Measurements from ENCODE around the gene MS4A13.

GRCh38 chr11:60482361-60482760, 32.8 kb upstream of the MS4A13 start:
- TF ChIP-seq CTCF (conservative IDR thresholded peaks at IDR 0.05 in 1 of 2, IDR thresholded peaks at IDR 0.05 in 1 of 2; ENCODE audit: extremely low read depth in 1 of 2, insufficient read depth in 1 of 2, low read depth in 1 of 2, low read length in 2 of 2) (no peak), EZH2 (IDR thresholded peaks at IDR 0.05; ENCODE audit: borderline replicate concordance, low read length) (no peak)
